Mucosa of stomach (tissue), 1 donor: ENCODE results near the gene PID1.
"Not testable (repeated sequence)": the region's sequence is repeated elsewhere in the genome, so short reads cannot be mapped to it uniquely, and the experiment has no call there.

Source experiments
- H3K27me3 ChIP-seq: one replicate; pipeline ENCODE4 v1.7.0; 2013; ENCODE audit warnings: mild to moderate bottlenecking, low read length; ENCODE audit not compliant: control insufficient read depth, insufficient read depth
- H3K36me3 ChIP-seq: one replicate; pipeline ENCODE4 v1.7.0; 2013; ENCODE audit warnings: low read length; ENCODE audit not compliant: control insufficient read depth, insufficient read depth
- H3K4me1 ChIP-seq: one replicate; pipeline ENCODE4 v1.7.0; 2013; ENCODE audit warnings: mild to moderate bottlenecking, low read length; ENCODE audit not compliant: control insufficient read depth, insufficient read depth
- H3K4me3 ChIP-seq: one replicate; pipeline ENCODE4 v1.7.0; 2013; ENCODE audit warnings: low read length
- H3K9ac ChIP-seq: one replicate; pipeline ENCODE4 v1.7.0; 2013; ENCODE audit warnings: mild to moderate bottlenecking, low read length, moderate library complexity
- H3K9me3 ChIP-seq: one replicate; pipeline ENCODE4 v1.7.0; 2013; ENCODE audit warnings: mild to moderate bottlenecking, low read length, moderate library complexity; ENCODE audit not compliant: control insufficient read depth
- donor health status: Pancreatic carcinoma.

Gene PID1

DNA sequence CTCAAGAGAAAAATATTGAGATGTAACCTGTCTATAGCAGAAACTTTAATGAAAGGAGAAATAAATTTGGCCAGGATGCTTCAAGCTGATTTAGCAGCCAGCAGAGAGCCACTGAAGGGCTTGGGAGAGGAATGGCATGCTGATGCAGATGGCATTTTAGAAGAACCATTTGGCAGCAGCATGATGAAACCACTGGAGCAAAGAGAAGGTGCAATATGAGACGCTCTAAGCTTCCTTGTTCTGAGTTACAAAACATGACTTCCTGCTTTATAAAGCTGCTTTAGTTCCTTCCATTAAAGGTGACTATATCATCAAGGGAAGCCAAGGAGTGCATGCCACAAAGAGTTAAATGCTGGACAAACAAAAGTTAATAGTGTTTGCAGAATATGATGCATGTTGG lies 189.7 kb downstream of the PID1 start:
- H3K9ac ChIP-seq: no peak overlapping the region
- H3K4me1 ChIP-seq: no peaks in the 10 kb centered on the region
- no peaks in the 10 kb centered on the region for H3K36me3 ChIP-seq
- no peaks in the 10 kb centered on the region for H3K27me3 ChIP-seq
- H3K4me3 ChIP-seq: no peak overlapping the region
- H3K9me3 ChIP-seq: no peaks in the 10 kb centered on the region

DNA sequence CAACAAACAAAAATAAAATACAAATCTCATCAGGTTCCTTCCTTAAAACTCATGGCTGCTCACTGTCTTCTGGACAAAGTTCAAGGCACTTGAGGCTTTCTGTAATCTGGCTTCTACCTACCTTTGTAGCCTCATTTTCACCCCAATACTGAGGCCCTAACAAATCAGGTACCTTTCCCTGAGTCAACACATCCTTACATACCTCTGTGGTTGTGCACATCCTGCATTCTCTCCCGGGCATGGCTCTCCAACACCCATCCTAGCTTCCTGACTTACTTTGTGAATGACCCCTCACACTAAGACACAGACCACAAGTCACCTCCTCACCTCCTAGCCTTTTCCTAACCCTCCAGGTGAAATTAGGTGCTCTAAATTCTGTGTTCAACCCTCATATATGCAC lies 190.9 kb downstream of the PID1 start:
- no peaks in the 10 kb centered on the region for H3K36me3 ChIP-seq
- no peaks in the 10 kb centered on the region for H3K9me3 ChIP-seq
- H3K4me3 ChIP-seq: no peak overlapping the region

DNA sequence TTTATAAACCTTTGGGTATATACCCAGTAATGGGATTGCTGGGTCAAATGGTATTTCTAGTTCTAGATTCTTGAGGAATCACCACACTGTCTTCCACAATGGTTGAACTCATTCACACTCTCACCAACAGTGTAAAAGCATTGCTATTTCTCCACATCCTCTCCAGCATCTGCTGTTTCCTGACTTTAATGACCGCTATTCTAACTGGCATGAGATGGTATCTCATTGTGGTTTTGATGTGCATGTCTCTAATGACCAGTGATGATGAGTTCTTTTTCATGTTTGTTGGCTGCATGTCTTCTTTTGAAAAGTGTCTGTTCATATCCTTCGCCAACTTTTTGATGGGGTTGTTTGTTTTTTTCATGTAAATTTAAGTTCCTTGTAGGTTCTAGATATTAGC lies 194.2 kb downstream of the PID1 start:
- H3K27me3 ChIP-seq, H3K9me3 ChIP-seq, H3K4me1 ChIP-seq, H3K36me3 ChIP-seq, H3K4me3 ChIP-seq, H3K9ac ChIP-seq: not testable (repeated sequence)

More for the DNA sequence above, 190.9 kb downstream of the PID1 start:
- Histone ChIP-seq H3K27me3 (no peaks in the 10 kb centered on the region), H3K4me1 (no peaks in the 10 kb centered on the region), H3K9ac (no peak overlapping the region)

DNA sequence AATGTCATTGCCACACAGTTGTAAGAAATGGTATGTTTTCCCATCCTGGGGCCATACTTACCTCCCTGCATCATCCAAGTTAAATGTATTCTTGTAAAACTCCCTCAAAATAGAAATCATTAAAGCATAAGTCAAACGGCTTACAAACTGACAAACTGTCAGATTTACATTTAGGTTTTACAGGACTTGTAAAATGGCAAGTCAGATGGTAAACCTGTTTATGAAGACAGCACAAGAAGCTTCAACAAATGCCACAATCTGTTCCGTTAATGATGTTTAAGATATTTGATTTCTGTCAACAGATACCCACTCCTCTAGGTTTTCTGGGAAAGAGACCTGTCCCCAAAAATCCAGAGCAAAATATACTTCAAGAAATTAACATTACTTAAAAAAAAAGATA lies 197.2 kb downstream of the PID1 start:
- Histone ChIP-seq H3K4me1 (no peaks in the 10 kb centered on the region), H3K9ac (no peak overlapping the region), H3K27me3 (no peaks in the 10 kb centered on the region), H3K9me3 (no peaks in the 10 kb centered on the region), H3K36me3 (no peaks in the 10 kb centered on the region), H3K4me3 (no peak overlapping the region)

DNA sequence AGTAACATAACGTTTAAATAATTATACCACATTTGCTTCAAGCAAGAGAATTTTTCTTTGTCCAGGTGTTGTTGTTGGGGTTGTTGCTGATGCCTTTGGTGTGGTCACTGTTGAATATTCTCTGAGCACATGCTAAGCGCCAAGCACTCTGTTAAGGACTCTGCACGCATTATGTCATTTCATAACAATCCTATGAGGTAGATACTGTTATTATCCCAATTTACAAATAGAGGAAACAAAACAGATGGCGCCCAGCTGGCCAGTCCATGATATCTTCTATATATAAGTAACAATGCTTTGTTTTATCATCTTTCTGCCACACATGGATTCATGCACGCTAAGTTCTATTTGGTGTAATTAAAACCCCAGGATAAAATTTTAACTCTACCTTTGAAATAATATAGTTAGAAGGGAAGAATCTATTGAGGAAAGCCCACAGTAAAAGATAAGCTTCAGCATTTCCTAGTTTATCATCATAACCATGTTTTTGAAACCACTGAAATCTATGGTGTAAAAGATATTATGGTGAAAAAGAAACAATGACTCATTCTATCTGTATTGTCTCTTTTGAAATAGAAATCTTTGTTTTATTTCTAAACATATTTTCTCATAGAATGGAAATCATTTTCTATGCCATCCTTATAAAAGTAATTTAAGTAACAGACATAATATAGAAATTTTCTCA lies 199.7 kb downstream of the PID1 start:
- no peaks in the 10 kb centered on the region for H3K4me1 ChIP-seq
- H3K9me3 ChIP-seq: no peaks in the 10 kb centered on the region
- no peak overlapping the region for H3K4me3 ChIP-seq
- no peaks in the 10 kb centered on the region for H3K27me3 ChIP-seq
- H3K36me3 ChIP-seq: no peaks in the 10 kb centered on the region
- no peak overlapping the region for H3K9ac ChIP-seq

DNA sequence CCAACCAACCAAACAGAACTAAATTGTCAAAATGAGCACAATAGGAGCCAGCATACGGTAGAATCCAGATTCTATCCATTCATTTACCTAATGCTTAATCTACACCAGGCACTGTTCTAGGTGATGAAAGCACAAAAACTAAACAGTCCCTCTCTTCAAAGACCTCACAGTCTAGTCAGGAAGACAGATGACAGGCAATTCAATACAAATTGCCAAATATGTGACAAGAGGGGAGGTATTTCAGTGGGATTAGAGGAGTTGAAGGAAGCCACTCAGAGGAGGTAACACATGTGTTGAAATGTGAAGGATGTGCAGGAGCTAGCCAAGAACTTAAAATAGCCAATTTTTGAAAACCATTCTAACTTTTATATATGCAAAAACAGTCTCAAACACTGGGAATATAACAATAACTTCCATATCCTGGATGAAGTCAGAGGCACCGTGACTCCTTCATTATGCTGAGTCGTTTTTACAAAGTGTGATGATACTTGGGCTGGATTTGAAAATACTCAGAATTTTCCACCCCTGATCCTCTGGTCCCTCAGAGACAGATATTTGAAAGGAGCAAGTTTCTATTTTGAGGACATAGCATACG lies 204.9 kb downstream of the PID1 start:
- no peak overlapping the region for H3K4me3 ChIP-seq
- no peaks in the 10 kb centered on the region for H3K4me1 ChIP-seq
- no peaks in the 10 kb centered on the region for H3K36me3 ChIP-seq
- no peaks in the 10 kb centered on the region for H3K27me3 ChIP-seq
- H3K9ac ChIP-seq: no peak overlapping the region
- H3K9me3 ChIP-seq: no peaks in the 10 kb centered on the region

DNA sequence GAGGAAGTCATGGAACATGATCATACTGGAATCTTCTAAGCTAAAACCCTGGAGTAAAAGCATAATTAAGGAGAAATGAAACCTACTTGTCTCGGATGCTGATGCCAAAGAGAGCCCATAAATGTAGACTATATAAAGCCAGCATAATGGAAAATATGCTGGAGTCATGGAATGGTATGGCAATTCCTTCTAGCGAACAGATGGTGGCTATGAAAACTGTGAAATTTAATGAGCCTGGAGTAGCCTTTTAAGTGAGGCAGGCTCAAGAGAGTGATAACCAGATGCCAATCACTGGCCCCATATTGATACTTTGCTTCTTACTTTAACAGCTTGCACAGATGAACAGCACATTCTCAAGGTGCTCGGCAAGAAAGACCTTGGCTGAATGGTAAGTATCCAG lies 206.3 kb downstream of the PID1 start:
- no peak overlapping the region for H3K9ac ChIP-seq
- no peaks in the 10 kb centered on the region for H3K36me3 ChIP-seq
- H3K4me1 ChIP-seq: no peaks in the 10 kb centered on the region
- H3K27me3 ChIP-seq: no peaks in the 10 kb centered on the region
- H3K4me3 ChIP-seq: no peak overlapping the region
- H3K9me3 ChIP-seq: no peaks in the 10 kb centered on the region

DNA sequence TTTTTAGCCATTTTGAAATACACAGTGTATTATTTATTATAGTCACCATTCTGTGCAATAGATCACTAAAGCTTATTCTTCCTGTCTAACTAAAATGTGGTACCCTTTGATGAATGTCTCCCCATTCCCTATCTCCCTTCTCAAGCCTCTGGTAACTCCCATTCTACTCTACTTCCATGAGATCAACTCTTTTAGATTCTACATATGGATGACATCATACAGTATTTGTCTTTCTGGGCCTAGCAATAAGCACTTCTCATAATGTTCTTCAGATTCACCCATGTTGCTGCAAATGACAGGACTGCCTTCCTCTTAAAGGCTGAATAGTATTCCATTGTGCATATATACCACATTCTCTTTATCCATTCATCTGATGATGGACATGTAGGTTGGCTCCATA lies 210.9 kb downstream of the PID1 start:
- Histone ChIP-seq H3K36me3 (no peaks in the 10 kb centered on the region), H3K4me1 (no peaks in the 10 kb centered on the region), H3K4me3 (no peak overlapping the region), H3K9me3 (no peaks in the 10 kb centered on the region), H3K27me3 (no peaks in the 10 kb centered on the region), H3K9ac (no peak overlapping the region)

DNA sequence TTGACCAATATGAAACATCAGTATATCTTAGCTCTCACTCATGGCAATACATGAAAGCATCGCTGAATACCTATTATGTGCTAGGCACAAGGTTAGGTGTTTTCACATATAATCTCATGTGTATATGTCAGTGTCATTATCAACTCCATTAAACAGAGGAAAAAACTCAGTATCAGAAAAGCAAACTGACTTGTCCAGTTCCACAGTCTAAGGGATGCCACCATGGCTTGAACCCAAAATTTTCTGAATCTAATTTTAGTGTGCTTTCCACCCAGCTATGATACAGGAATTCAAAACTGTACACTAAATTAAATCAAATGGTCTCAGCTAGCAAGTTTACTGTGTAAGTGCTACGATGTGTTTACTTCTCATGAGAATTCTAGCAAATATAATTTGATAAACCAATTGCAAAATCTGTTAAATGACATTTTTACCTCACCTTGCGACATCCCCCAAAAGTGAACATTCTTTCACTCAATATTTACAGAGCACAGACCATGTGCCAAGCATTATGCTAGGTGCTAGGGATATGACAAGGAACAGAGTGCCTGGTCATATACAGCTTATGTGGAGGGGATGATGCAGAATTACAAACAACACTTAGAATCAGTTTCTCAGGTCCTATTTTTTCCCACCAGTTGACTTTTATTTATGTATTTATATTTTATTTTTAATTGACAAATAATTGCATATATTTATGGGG lies 211.6 kb downstream of the PID1 start:
- no peak overlapping the region for H3K9ac ChIP-seq
- H3K27me3 ChIP-seq: no peaks in the 10 kb centered on the region
- H3K4me3 ChIP-seq: no peak overlapping the region
- H3K36me3 ChIP-seq: no peaks in the 10 kb centered on the region
- H3K4me1 ChIP-seq: no peaks in the 10 kb centered on the region
- no peaks in the 10 kb centered on the region for H3K9me3 ChIP-seq

DNA sequence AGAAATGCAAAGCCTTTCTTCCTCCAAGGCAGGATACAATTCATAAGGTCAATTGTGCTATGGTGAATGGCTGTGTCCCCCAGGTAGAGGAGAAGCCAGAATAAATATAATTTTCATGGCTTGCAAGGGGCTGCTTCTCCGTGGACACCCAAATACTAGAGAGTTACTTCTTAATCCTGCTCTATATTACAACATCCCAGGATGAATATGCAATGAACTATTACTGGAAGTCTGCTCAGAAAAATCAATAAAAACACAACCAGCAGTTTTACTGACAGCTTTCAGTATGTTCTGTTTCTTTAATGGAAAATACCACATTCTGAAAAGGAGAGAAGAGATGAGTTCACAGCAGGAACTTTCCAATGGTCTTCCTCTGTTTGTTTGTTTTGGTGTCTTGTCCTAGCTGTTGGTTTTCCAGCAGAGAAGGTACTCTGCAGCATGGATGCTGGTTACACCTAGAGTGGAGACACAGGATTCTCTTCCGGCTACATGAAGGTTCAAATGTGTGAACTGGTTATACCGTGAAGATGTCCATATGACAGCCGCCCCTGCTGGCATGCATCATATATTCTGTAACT lies 213.0 kb downstream of the PID1 start:
- H3K27me3 ChIP-seq: no peaks in the 10 kb centered on the region
- no peaks in the 10 kb centered on the region for H3K9me3 ChIP-seq
- no peaks in the 10 kb centered on the region for H3K4me1 ChIP-seq
- H3K4me3 ChIP-seq: no peak overlapping the region
- no peaks in the 10 kb centered on the region for H3K36me3 ChIP-seq
- H3K9ac ChIP-seq: no peak overlapping the region

DNA sequence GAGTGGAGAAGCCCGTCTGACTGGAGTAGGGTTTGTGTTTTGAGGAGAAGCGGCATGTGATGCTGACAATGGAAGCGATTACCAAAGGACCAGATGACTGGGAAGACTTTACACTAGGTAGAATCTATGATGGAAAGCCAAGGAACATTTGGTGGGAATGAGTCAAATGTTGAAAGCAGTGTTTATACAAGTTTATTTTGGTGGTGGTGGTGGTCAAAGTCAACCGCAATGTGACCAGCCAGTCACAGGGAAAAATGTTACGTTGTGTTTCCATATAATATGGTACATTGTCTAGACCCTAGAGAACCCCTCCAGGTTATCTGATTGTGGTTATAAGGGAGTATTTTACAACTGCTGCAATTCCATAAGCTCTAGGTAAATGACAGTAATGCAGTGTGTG lies 216.8 kb downstream of the PID1 start:
- Histone ChIP-seq H3K36me3 (no peaks in the 10 kb centered on the region), H3K4me1 (no peaks in the 10 kb centered on the region), H3K4me3 (no peak overlapping the region), H3K27me3 (no peaks in the 10 kb centered on the region), H3K9ac (no peak overlapping the region), H3K9me3 (no peaks in the 10 kb centered on the region)

DNA sequence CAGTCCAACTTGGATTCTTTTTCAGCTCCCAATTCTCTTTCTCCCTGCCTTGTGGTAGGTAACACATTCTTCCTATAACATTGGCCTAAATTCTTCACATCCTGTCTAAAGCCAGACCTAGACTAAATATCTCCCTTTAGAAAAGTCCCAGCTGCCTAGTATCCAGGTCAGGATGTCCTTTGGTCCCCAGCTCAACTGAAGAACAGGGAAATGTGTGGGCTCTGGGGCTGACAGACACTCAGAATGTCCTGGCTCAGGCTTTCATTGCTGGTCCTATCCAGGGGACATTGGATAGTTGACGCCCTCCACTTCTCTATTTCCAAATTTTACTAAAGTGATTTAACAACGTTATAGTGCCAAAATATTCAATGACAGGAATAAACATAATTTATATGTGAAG lies 219.3 kb downstream of the PID1 start:
- Histone ChIP-seq H3K4me1 (no peaks in the 10 kb centered on the region), H3K9ac (no peak overlapping the region), H3K27me3 (no peaks in the 10 kb centered on the region), H3K36me3 (no peaks in the 10 kb centered on the region), H3K9me3 (no peaks in the 10 kb centered on the region), H3K4me3 (no peak overlapping the region)
